Measurements from ENCODE around the gene GGN. TPM values are rescaled to one million over a fixed set of nuclear protein-coding genes. Genes with fewer than 3 reads are reported as not detected.

The GGN gene
- total RNA-seq, 1 donor: 0.36 TPM

- TF ChIP-seq CTCF (IDR thresholded peaks at IDR 0.05; ENCODE audit: extremely low read depth, low read depth, low read length): no peak
- Histone ChIP-seq H3K9me3 (ENCODE audit: low read depth, low read length) (no peaks in the 10 kb centered on the region), H3K4me1 (ENCODE audit: insufficient read depth, low read length) (peaks cover 15% of the 10 kb centered on the region), H4K20me1 (ENCODE audit: insufficient read depth, low read length) (peaks cover 49% of the 10 kb centered on the region), H3K4me2 (ENCODE audit: insufficient read depth, low read length) (no peak overlapping the region), H2AFZ (ENCODE audit: low read length) (no peak overlapping the region), H3K36me3 (ENCODE audit: insufficient read depth, low read length) (peaks cover 60% of the 10 kb centered on the region), H3K27ac (ENCODE audit: low read depth, low read length) (no peak overlapping the region), H3K27me3 (ENCODE audit: insufficient read depth, low read length) (no peaks in the 10 kb centered on the region), H3K4me3 (ENCODE audit: insufficient read depth, low read length) (no peak overlapping the region), H3K79me2 (ENCODE audit: insufficient read depth, low read length) (peaks cover 67% of the 10 kb centered on the region)
- peak; percentile 62 for DNase-seq (ENCODE audit: insufficient read length, low spot score, missing footprints)
Measured at GRCh38 chr19:38378866-38379265, 9.0 kb downstream of the GGN start.

GRCh38 chr19:38377052-38377451, 10.8 kb downstream of the GGN start:
- TF ChIP-seq CTCF (IDR thresholded peaks at IDR 0.05; ENCODE audit: extremely low read depth, low read depth, low read length): no peak
- Histone ChIP-seq H3K27me3 (ENCODE audit: insufficient read depth, low read length) (no peaks in the 10 kb centered on the region), H3K4me3 (ENCODE audit: insufficient read depth, low read length) (no peak overlapping the region), H3K4me2 (ENCODE audit: insufficient read depth, low read length) (no peak overlapping the region), H4K20me1 (ENCODE audit: insufficient read depth, low read length) (peaks cover 45% of the 10 kb centered on the region), H3K4me1 (ENCODE audit: insufficient read depth, low read length) (peaks cover 15% of the 10 kb centered on the region), H3K36me3 (ENCODE audit: insufficient read depth, low read length) (peaks cover 44% of the 10 kb centered on the region), H3K79me2 (ENCODE audit: insufficient read depth, low read length) (peaks cover 66% of the 10 kb centered on the region), H3K27ac (ENCODE audit: low read depth, low read length) (no peak overlapping the region), H3K9me3 (ENCODE audit: low read depth, low read length) (no peaks in the 10 kb centered on the region), H2AFZ (ENCODE audit: low read length) (no peak overlapping the region)
- DNase-seq (ENCODE audit: insufficient read length, low spot score, missing footprints): no peak

- peak overlapping the region; percentile 95 for H3K27ac ChIP-seq (ENCODE audit: low read depth, low read length)
- H3K79me2 ChIP-seq (ENCODE audit: insufficient read depth, low read length): peaks cover 65% of the 10 kb centered on the region
- H4K20me1 ChIP-seq (ENCODE audit: insufficient read depth, low read length): peaks cover 42% of the 10 kb centered on the region
- peak overlapping the region; percentile 98 for H3K4me3 ChIP-seq (ENCODE audit: insufficient read depth, low read length)
- peak overlapping the region; percentile 88 for H3K4me2 ChIP-seq (ENCODE audit: insufficient read depth, low read length)
- H2AFZ ChIP-seq (ENCODE audit: low read length): no peak overlapping the region
- peaks cover 39% of the 10 kb centered on the region for H3K36me3 ChIP-seq (ENCODE audit: insufficient read depth, low read length)
- DNase-seq (ENCODE audit: insufficient read length, low spot score, missing footprints): no peak
- TF ChIP-seq CTCF (IDR thresholded peaks at IDR 0.05; ENCODE audit: extremely low read depth, low read depth, low read length): no peak
- H3K9me3 ChIP-seq (ENCODE audit: low read depth, low read length): no peaks in the 10 kb centered on the region
- peaks cover 15% of the 10 kb centered on the region for H3K4me1 ChIP-seq (ENCODE audit: insufficient read depth, low read length)
- no peaks in the 10 kb centered on the region for H3K27me3 ChIP-seq (ENCODE audit: insufficient read depth, low read length)
Measured at GRCh38 chr19:38376576-38376975, 11.3 kb downstream of the GGN start.

GRCh38 chr19:38375748-38376147, 12.1 kb downstream of the GGN start:
- H2AFZ ChIP-seq (ENCODE audit: low read length): no peak overlapping the region
- peak overlapping the region; percentile 95 for H3K27ac ChIP-seq (ENCODE audit: low read depth, low read length)
- TF ChIP-seq CTCF (IDR thresholded peaks at IDR 0.05; ENCODE audit: extremely low read depth, low read depth, low read length): no peak
- H3K4me3 ChIP-seq (ENCODE audit: insufficient read depth, low read length): peak overlapping the region; percentile 98
- H3K27me3 ChIP-seq (ENCODE audit: insufficient read depth, low read length): no peaks in the 10 kb centered on the region
- H3K9me3 ChIP-seq (ENCODE audit: low read depth, low read length): no peaks in the 10 kb centered on the region
- H4K20me1 ChIP-seq (ENCODE audit: insufficient read depth, low read length): peaks cover 36% of the 10 kb centered on the region
- peaks cover 15% of the 10 kb centered on the region for H3K4me1 ChIP-seq (ENCODE audit: insufficient read depth, low read length)
- H3K4me2 ChIP-seq (ENCODE audit: insufficient read depth, low read length): peak overlapping the region; percentile 88
- peaks cover 58% of the 10 kb centered on the region for H3K79me2 ChIP-seq (ENCODE audit: insufficient read depth, low read length)
- peak; percentile 91 for DNase-seq (ENCODE audit: insufficient read length, low spot score, missing footprints)
- peaks cover 31% of the 10 kb centered on the region for H3K36me3 ChIP-seq (ENCODE audit: insufficient read depth, low read length)
